ENCODE data around the gene DAAM1.

Gene DAAM1

DNA sequence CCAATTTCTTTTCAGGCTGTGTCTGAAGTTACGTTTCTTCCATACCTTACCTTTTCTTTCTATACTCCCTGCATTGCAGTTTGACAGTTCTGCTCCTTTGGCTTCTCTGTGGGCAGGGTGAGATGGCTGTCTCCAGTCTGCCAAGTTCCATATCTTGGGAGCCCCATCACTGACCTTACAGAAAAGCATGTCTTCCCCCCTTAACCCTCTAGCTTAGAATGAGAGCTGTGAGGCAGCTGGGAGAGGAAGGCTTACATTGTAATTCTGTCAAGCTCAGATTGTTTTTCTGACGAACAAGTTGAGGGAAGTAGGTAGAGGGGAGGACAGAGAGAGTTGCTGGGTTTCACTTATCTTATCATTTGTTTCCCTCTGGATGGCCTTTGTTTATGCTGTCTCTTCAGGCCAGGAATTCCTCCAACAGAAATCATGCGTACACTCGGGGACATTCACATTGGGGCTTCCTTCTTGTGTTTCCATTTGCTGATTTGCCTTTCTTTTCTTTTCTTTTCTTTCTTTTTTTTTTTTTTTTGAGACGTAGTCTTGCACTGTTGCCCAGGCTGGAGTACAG lies 9.3 kb downstream of the DAAM1 start:
- Histone ChIP-seq H2BK12ac (ENCODE audit: low read length) (no peak overlapping the region), H3K4me3 (ENCODE audit: low read length in 2 of 2) (no peak overlapping the region), H4K8ac (ENCODE audit: low read depth, low read length) (no peak overlapping the region), H3K27ac (replicated peaks; ENCODE audit: low read length) (no peak overlapping the region), H3K79me1 (ENCODE audit: low read depth, low read length) (no peaks in the 10 kb centered on the region), H2AFZ (ENCODE audit: low read length) (no peak overlapping the region), H3K23ac (ENCODE audit: low read depth, low read length, poor library complexity) (no peak overlapping the region), H2BK15ac (ENCODE audit: low read length) (no peak overlapping the region), H2AK5ac (ENCODE audit: low read depth, low read length) (no peak overlapping the region), H3K36me3 (replicated peaks in 1 of 2; ENCODE audit: control insufficient read depth in 2 of 2, insufficient read depth in 2 of 2, low read length in 2 of 2) (no peaks in the 10 kb centered on the region), H3K18ac (ENCODE audit: low read length) (no peak overlapping the region), H3K4me2 (ENCODE audit: insufficient read depth, low read length, poor library complexity, severe bottlenecking) (no peak overlapping the region), H3K14ac (ENCODE audit: low read length) (no peak overlapping the region), H3K4ac (ENCODE audit: low read length) (no peak overlapping the region), H3K27me3 (ENCODE audit: control insufficient read depth in 3 of 3, insufficient read depth in 3 of 3, low read depth in 1 of 3, low read length in 3 of 3) (no peaks in the 10 kb centered on the region), H2BK120ac (ENCODE audit: low read depth, low read length) (no peak overlapping the region), H3K9ac (ENCODE audit: low read depth, low read length, poor library complexity) (no peak overlapping the region), H2BK5ac (ENCODE audit: low read length) (no peak overlapping the region), H4K91ac (ENCODE audit: low read depth, low read length, poor library complexity) (no peak overlapping the region), H3K9me3 (replicated peaks in 1 of 2; ENCODE audit: control insufficient read depth in 2 of 2, insufficient read depth in 1 of 2, low read depth in 1 of 2, low read length in 2 of 2) (peaks cover 0 to 7% of the 10 kb centered on the region in 2 donors), H3K4me1 (ENCODE audit: control insufficient read depth in 2 of 2, insufficient read depth in 1 of 2, low read depth in 1 of 2, low read length in 2 of 2) (peaks cover 0 to 5% of the 10 kb centered on the region in 2 donors)
- no peak for DNase-seq (ENCODE audit: low spot score)
- WGBS, 2 donors (ENCODE audit: extremely low coverage in 2 of 2, insufficient read length in 2 of 2, insufficient replicate concordance in 1 of 2) = no CpG with 5 or more reads among the region's 5 CpGs

DNA sequence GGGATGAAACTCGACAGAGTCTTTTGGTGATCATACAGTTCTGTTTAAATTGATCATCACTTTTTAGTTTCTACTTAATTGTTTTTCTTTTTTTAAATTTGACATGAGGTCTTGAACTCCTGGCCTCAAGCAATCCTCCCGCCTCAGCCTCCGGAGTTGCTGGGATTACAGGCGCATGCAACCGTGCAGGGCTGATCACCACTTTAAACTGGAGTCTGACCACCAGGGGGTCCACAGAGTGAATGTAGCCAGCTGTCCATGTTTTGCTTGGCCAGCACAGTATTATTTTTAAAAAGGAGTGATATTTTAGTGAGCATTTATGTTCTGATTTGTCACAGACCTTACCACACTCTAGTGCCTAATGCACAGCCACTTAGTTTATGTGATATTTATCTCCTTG lies 10.7 kb downstream of the DAAM1 start:
- DNase-seq (ENCODE audit: low spot score) = no peak
- no peak overlapping the region for H3K9ac ChIP-seq (ENCODE audit: low read depth, low read length, poor library complexity)
- H3K23ac ChIP-seq (ENCODE audit: low read depth, low read length, poor library complexity) = no peak overlapping the region
- no peak overlapping the region for H3K27ac ChIP-seq (replicated peaks; ENCODE audit: low read length)
- no peak overlapping the region for H3K4me3 ChIP-seq (ENCODE audit: low read length in 2 of 2)
- peaks cover 0 to 7% of the 10 kb centered on the region in 2 donors for H3K9me3 ChIP-seq (replicated peaks in 1 of 2; ENCODE audit: control insufficient read depth in 2 of 2, insufficient read depth in 1 of 2, low read depth in 1 of 2, low read length in 2 of 2)
- H3K18ac ChIP-seq (ENCODE audit: low read length) = no peak overlapping the region
- no CpG with 5 or more reads among the region's 5 CpGs for WGBS, 2 donors (ENCODE audit: extremely low coverage in 2 of 2, insufficient read length in 2 of 2, insufficient replicate concordance in 1 of 2)
- H3K4me2 ChIP-seq (ENCODE audit: insufficient read depth, low read length, poor library complexity, severe bottlenecking) = no peak overlapping the region
- no peak overlapping the region for H2BK120ac ChIP-seq (ENCODE audit: low read depth, low read length)
- H3K27me3 ChIP-seq (ENCODE audit: control insufficient read depth in 3 of 3, insufficient read depth in 3 of 3, low read depth in 1 of 3, low read length in 3 of 3) = no peaks in the 10 kb centered on the region
- H3K14ac ChIP-seq (ENCODE audit: low read length) = no peak overlapping the region
- no peak overlapping the region for H2BK15ac ChIP-seq (ENCODE audit: low read length)
- no peak overlapping the region for H4K91ac ChIP-seq (ENCODE audit: low read depth, low read length, poor library complexity)
- peaks cover 0 to 5% of the 10 kb centered on the region in 2 donors for H3K4me1 ChIP-seq (ENCODE audit: control insufficient read depth in 2 of 2, insufficient read depth in 1 of 2, low read depth in 1 of 2, low read length in 2 of 2)
- no peak overlapping the region for H2AK5ac ChIP-seq (ENCODE audit: low read depth, low read length)
- no peaks in the 10 kb centered on the region for H3K79me1 ChIP-seq (ENCODE audit: low read depth, low read length)
- H3K36me3 ChIP-seq (replicated peaks in 1 of 2; ENCODE audit: control insufficient read depth in 2 of 2, insufficient read depth in 2 of 2, low read length in 2 of 2) = no peaks in the 10 kb centered on the region
- no peak overlapping the region for H2BK5ac ChIP-seq (ENCODE audit: low read length)
- no peak overlapping the region for H2BK12ac ChIP-seq (ENCODE audit: low read length)
- no peak overlapping the region for H2AFZ ChIP-seq (ENCODE audit: low read length)
- no peak overlapping the region for H3K4ac ChIP-seq (ENCODE audit: low read length)
- no peak overlapping the region for H4K8ac ChIP-seq (ENCODE audit: low read depth, low read length)

DNA sequence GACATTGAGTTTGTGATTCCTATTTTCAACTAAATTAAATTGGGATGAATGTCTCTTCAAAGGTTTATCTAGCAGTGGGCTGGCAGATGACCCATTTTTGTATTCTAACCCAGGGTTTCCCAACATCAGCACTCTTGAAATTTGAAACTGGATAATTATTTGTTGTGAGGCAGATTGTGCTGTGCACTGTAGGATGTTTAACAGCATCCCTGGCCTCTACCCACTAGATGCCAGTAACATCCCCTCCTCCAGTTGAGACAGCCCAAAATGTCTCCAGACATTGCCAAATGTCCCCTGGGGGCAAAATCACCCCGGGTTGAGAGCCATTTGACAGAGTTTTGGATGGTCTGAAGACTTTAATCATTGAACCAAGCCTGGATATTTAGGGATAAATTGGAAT lies 11.1 kb downstream of the DAAM1 start:
- H3K9ac ChIP-seq (ENCODE audit: low read depth, low read length, poor library complexity) = no peak overlapping the region
- H3K27me3 ChIP-seq (ENCODE audit: control insufficient read depth in 3 of 3, insufficient read depth in 3 of 3, low read depth in 1 of 3, low read length in 3 of 3) = no peaks in the 10 kb centered on the region
- no peak overlapping the region for H3K27ac ChIP-seq (replicated peaks; ENCODE audit: low read length)
- H3K36me3 ChIP-seq (replicated peaks in 1 of 2; ENCODE audit: control insufficient read depth in 2 of 2, insufficient read depth in 2 of 2, low read length in 2 of 2) = no peaks in the 10 kb centered on the region
- H2AK5ac ChIP-seq (ENCODE audit: low read depth, low read length) = no peak overlapping the region
- H3K9me3 ChIP-seq (replicated peaks in 1 of 2; ENCODE audit: control insufficient read depth in 2 of 2, insufficient read depth in 1 of 2, low read depth in 1 of 2, low read length in 2 of 2) = peaks cover 0 to 7% of the 10 kb centered on the region in 2 donors
- DNase-seq (ENCODE audit: low spot score) = no peak
- H3K4me3 ChIP-seq (ENCODE audit: low read length in 2 of 2) = no peak overlapping the region
- H4K8ac ChIP-seq (ENCODE audit: low read depth, low read length) = no peak overlapping the region
- no peak overlapping the region for H3K18ac ChIP-seq (ENCODE audit: low read length)
- no peak overlapping the region for H2AFZ ChIP-seq (ENCODE audit: low read length)
- no peaks in the 10 kb centered on the region for H3K79me1 ChIP-seq (ENCODE audit: low read depth, low read length)
- H3K4ac ChIP-seq (ENCODE audit: low read length) = no peak overlapping the region
- no CpG with 5 or more reads among the region's 1 CpG for WGBS, 2 donors (ENCODE audit: extremely low coverage in 2 of 2, insufficient read length in 2 of 2, insufficient replicate concordance in 1 of 2)
- no peak overlapping the region for H2BK5ac ChIP-seq (ENCODE audit: low read length)
- H4K91ac ChIP-seq (ENCODE audit: low read depth, low read length, poor library complexity) = no peak overlapping the region
- no peak overlapping the region for H3K23ac ChIP-seq (ENCODE audit: low read depth, low read length, poor library complexity)
- H2BK15ac ChIP-seq (ENCODE audit: low read length) = no peak overlapping the region
- H3K14ac ChIP-seq (ENCODE audit: low read length) = no peak overlapping the region
- H3K4me1 ChIP-seq (ENCODE audit: control insufficient read depth in 2 of 2, insufficient read depth in 1 of 2, low read depth in 1 of 2, low read length in 2 of 2) = peaks cover 0 to 5% of the 10 kb centered on the region in 2 donors
- H3K4me2 ChIP-seq (ENCODE audit: insufficient read depth, low read length, poor library complexity, severe bottlenecking) = no peak overlapping the region
- H2BK120ac ChIP-seq (ENCODE audit: low read depth, low read length) = no peak overlapping the region
- H2BK12ac ChIP-seq (ENCODE audit: low read length) = no peak overlapping the region

DNA sequence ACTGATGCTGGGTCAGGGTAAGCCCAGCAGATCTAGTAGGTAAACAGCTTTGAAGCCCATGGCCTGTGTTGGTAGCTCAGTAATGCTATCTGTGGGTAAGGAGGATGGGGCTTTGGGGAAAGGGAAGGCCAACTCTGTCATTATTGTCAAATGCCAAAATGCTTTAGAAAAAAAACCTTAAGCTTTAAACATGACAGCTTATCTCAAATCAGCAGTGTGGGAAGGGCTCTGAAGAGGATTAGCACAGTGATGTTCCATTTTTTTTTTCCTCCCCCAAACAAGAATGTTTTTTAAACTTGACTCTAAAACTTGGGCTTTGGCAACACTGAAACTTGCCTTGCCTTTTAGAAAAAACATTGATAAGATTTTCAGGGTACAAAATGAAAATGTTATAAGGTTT lies 11.7 kb downstream of the DAAM1 start:
- H3K23ac ChIP-seq (ENCODE audit: low read depth, low read length, poor library complexity) = no peak overlapping the region
- H2BK120ac ChIP-seq (ENCODE audit: low read depth, low read length) = no peak overlapping the region
- H3K4me1 ChIP-seq (ENCODE audit: control insufficient read depth in 2 of 2, insufficient read depth in 1 of 2, low read depth in 1 of 2, low read length in 2 of 2) = peaks cover 0 to 5% of the 10 kb centered on the region in 2 donors
- H3K27me3 ChIP-seq (ENCODE audit: control insufficient read depth in 3 of 3, insufficient read depth in 3 of 3, low read depth in 1 of 3, low read length in 3 of 3) = no peaks in the 10 kb centered on the region
- no peak overlapping the region for H3K9ac ChIP-seq (ENCODE audit: low read depth, low read length, poor library complexity)
- H2BK15ac ChIP-seq (ENCODE audit: low read length) = no peak overlapping the region
- no peak overlapping the region for H2AFZ ChIP-seq (ENCODE audit: low read length)
- no peak overlapping the region for H4K8ac ChIP-seq (ENCODE audit: low read depth, low read length)
- H3K4me2 ChIP-seq (ENCODE audit: insufficient read depth, low read length, poor library complexity, severe bottlenecking) = no peak overlapping the region
- H3K36me3 ChIP-seq (replicated peaks in 1 of 2; ENCODE audit: control insufficient read depth in 2 of 2, insufficient read depth in 2 of 2, low read length in 2 of 2) = no peaks in the 10 kb centered on the region
- H3K14ac ChIP-seq (ENCODE audit: low read length) = no peak overlapping the region
- no peak overlapping the region for H2BK12ac ChIP-seq (ENCODE audit: low read length)
- peaks cover 0 to 7% of the 10 kb centered on the region in 2 donors for H3K9me3 ChIP-seq (replicated peaks in 1 of 2; ENCODE audit: control insufficient read depth in 2 of 2, insufficient read depth in 1 of 2, low read depth in 1 of 2, low read length in 2 of 2)
- H2AK5ac ChIP-seq (ENCODE audit: low read depth, low read length) = no peak overlapping the region
- H3K79me1 ChIP-seq (ENCODE audit: low read depth, low read length) = no peaks in the 10 kb centered on the region
- no peak overlapping the region for H3K27ac ChIP-seq (replicated peaks; ENCODE audit: low read length)
- H3K4me3 ChIP-seq (ENCODE audit: low read length in 2 of 2) = no peak overlapping the region
- no peak overlapping the region for H3K18ac ChIP-seq (ENCODE audit: low read length)
- no peak overlapping the region for H3K4ac ChIP-seq (ENCODE audit: low read length)
- H4K91ac ChIP-seq (ENCODE audit: low read depth, low read length, poor library complexity) = no peak overlapping the region
- no peak overlapping the region for H2BK5ac ChIP-seq (ENCODE audit: low read length)
- no peak for DNase-seq (ENCODE audit: low spot score)
